ENCODE results near the gene ATP8B3. TPM values are rescaled to one million over a fixed set of nuclear protein-coding genes. Genes with fewer than 3 reads are reported as not detected.

ATP8B3 gene
- total RNA-seq, 1 donor from 2014 or later: 1.5 TPM

DNA sequence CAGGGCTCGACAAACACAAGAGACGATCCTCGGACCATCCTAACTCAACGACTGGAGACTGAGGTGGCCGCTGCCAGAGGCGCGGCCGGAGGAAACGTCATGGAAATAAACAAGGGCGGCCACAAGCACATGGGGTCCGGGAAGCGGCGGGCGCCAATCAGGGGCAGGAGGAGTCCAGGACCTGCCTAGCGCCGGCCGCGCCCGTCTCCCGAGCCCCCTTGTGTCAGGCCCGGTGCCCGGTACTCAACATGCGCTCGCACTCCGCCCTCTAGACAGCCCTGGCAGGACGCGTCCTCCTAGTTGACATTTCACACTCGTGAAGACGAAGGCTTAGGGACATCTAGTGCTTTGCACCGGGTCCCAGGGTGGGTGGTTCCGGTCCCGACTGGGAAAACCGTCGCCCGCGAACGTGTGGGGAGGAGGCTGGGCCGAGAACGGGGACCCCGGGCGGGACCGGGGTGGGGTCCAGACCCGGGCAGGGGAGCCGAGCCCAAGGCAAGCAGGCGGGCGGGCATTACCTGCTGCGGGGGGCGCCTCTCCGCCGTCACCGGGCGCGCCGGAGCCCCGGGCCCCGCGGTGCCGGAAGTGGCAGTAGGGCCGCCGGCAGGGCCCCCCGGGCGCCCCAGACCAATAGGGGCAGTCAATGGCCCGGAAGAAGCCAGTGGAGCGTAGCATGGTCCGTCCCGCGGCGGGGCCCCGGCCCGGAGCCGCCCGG is 35.8 kb upstream of the ATP8B3 start:
- peak overlapping the region; percentile 91 for H3K27ac Mint-ChIP-seq
- TF ChIP-seq, protein P1, sequence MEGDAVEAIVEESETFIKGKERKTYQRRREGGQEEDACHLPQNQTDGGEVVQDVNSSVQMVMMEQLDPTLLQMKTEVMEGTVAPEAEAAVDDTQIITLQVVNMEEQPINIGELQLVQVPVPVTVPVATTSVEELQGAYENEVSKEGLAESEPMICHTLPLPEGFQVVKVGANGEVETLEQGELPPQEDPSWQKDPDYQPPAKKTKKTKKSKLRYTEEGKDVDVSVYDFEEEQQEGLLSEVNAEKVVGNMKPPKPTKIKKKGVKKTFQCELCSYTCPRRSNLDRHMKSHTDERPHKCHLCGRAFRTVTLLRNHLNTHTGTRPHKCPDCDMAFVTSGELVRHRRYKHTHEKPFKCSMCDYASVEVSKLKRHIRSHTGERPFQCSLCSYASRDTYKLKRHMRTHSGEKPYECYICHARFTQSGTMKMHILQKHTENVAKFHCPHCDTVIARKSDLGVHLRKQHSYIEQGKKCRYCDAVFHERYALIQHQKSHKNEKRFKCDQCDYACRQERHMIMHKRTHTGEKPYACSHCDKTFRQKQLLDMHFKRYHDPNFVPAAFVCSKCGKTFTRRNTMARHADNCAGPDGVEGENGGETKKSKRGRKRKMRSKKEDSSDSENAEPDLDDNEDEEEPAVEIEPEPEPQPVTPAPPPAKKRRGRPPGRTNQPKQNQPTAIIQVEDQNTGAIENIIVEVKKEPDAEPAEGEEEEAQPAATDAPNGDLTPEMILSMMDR (conservative IDR thresholded peaks at IDR 0.05): no peak
- H3K4me1 Mint-ChIP-seq (ENCODE audit: unreplicated experiment): peaks cover 16% of the 10 kb centered on the region
- no peaks in the 10 kb centered on the region for H3K36me3 Mint-ChIP-seq
- peak overlapping the region; percentile 95 for H3K4me3 Mint-ChIP-seq
- H3K9me3 Mint-ChIP-seq: no peaks in the 10 kb centered on the region
- no peaks in the 10 kb centered on the region for H3K27me3 Mint-ChIP-seq
- DNase-seq (ENCODE audit: extremely low spot score, unreplicated experiment): no peak

DNA sequence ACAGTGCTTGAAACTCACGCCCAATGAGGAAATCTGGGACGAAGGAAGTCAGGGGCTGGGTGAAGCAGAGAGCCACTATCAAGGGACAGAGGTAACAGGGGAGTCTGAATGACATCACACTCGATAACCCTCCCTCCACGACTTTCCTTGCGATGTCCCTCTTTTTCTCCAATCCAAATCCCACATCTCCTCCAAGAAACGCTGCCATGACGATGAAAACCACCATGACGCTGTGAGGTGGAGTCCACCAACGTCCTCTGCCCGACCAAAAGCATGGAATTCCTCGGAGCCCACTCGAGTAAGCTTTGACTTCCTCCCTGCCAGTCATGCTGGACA is 35.2 kb upstream of the ATP8B3 start:
- DNase-seq (ENCODE audit: extremely low spot score, unreplicated experiment): no peak
- Mint-ChIP-seq H3K27me3 (no peaks in the 10 kb centered on the region), H3K36me3 (no peaks in the 10 kb centered on the region), H3K27ac (peak overlapping the region; percentile 91), H3K4me1 (ENCODE audit: unreplicated experiment) (peaks cover 16% of the 10 kb centered on the region), H3K9me3 (no peaks in the 10 kb centered on the region), H3K4me3 (peak overlapping the region; percentile 95)
- TF ChIP-seq, protein P1 (conservative IDR thresholded peaks at IDR 0.05): no peak

DNA sequence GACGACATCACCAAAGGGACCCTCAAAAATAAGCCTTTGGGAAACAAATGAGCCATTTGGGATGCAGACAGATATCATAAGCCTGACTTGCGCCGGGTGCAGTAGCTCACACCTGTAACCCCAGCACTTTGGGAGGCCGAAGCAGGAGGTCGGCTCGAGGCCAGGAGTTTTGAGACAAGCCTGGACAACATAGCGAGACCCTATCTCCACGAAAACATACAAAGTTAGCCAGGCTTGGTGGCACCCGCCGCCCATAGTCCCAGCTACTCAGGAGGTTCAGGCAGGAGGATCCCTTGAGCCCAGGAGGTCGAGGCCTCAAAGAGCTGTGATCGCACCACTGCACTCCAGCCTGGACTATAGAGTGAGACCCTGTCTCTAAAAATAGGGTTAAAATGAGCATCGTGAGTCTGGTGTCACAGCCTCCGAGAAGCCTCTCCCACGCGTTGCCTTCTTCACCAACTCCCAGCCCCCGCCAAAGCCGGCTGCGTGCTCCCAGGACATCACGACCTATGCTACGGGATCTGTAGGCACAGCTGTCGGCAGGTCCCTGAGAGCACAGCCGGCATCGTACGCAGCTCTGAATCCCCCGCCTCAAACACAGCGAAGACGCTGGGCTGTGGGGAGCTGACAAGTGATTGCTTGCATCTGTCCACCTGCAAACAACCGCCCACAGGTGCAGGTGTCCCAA is 34.6 kb upstream of the ATP8B3 start:
- Mint-ChIP-seq H3K9me3 (no peaks in the 10 kb centered on the region), H3K27ac (peak overlapping the region; percentile 91), H3K27me3 (no peaks in the 10 kb centered on the region), H3K36me3 (no peaks in the 10 kb centered on the region), H3K4me3 (peak overlapping the region; percentile 95), H3K4me1 (ENCODE audit: unreplicated experiment) (peaks cover 16% of the 10 kb centered on the region)
- DNase-seq (ENCODE audit: extremely low spot score, unreplicated experiment): no peak
- TF ChIP-seq, protein P1 (conservative IDR thresholded peaks at IDR 0.05): no peak

DNA sequence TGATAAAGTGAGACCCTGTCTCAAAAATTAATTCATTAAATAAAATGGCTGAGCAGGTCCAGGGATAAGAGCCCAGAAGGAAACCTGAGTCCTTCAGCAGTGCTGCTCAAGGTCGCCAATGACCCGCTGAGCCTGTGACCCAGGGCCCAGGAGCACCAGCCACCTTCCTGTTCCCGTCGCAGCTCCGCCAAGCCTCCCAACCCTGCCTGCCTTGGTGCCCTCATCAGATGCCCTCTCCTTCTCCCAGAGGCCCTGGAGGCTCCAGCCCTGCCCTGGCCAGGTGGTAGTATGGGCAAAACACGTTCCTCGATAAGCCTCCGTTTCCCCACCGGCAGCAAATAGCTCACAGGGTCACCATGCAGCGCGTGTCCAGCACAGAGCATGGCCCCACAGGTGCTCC is 33.6 kb upstream of the ATP8B3 start:
- H3K36me3 Mint-ChIP-seq: no peaks in the 10 kb centered on the region
- H3K27me3 Mint-ChIP-seq: no peaks in the 10 kb centered on the region
- TF ChIP-seq, protein P1 (conservative IDR thresholded peaks at IDR 0.05): no peak
- peaks cover 23% of the 10 kb centered on the region for H3K4me1 Mint-ChIP-seq (ENCODE audit: unreplicated experiment)
- H3K9me3 Mint-ChIP-seq: no peaks in the 10 kb centered on the region
- no peak for DNase-seq (ENCODE audit: extremely low spot score, unreplicated experiment)
- peak overlapping the region; percentile 88 for H3K27ac Mint-ChIP-seq
- no peak overlapping the region for H3K4me3 Mint-ChIP-seq

DNA sequence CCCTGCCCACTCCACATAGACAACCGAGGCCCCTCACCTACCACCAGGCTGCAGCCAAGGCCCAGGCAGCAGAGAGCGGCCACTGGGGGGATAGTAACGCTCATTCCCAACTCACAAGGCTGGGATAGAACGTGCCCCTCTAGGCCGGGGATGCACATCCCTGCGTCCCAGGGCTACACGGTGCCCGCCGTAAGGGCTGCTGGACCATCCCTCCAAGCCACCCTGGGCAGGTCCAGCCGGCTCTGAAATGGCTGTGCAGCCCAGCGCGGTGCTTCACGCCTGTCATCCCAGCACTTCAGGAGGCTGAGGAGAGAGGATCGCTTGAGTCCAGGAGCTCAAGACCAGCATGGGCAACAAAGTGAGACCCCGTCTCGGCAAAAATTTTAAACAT is 33.0 kb upstream of the ATP8B3 start:
- TF ChIP-seq, protein P1 (conservative IDR thresholded peaks at IDR 0.05): no peak
- Mint-ChIP-seq H3K36me3 (no peaks in the 10 kb centered on the region), H3K4me3 (peak overlapping the region; percentile 45), H3K27ac (no peak overlapping the region), H3K27me3 (no peaks in the 10 kb centered on the region), H3K9me3 (no peaks in the 10 kb centered on the region), H3K4me1 (ENCODE audit: unreplicated experiment) (peaks cover 23% of the 10 kb centered on the region)
- no peak for DNase-seq (ENCODE audit: extremely low spot score, unreplicated experiment)
